GM23338 (cell line): ENCODE results near the gene PIN1. TPM values are rescaled to one million over a fixed set of nuclear protein-coding genes. Genes with fewer than 3 reads are reported as not detected.

ENCODE experiments used
- ATAC-seq: fragments of 200-7000 bp; cut with Tn5 transposase; 3 replicates; pipeline ENCODE4 v1.9.1; 2020
- DNase-seq: peaks from one replicate; pipeline ENCODE4 v3.0.0-alpha.2; 2015; ENCODE audit warnings: low spot score
- H2AFZ ChIP-seq: fragments of 200-600 bp; sonication (generic); 2 replicates; pipeline ENCODE4 v1.8.0; 2016; ENCODE audit warnings: antibody characterized with exemption, mild to moderate bottlenecking, moderate library complexity
- H3F3A ChIP-seq: fragments of 200-600 bp; sonication (generic); replicated peaks from 2 replicates; pipeline ENCODE4 v1.8.0; 2017; ENCODE audit warnings: antibody characterized with exemption, mixed run types, low read depth
- H3K27ac ChIP-seq: fragments of 200-600 bp; sonication (generic); 2 replicates; pipeline ENCODE4 v1.6.1; 2016; ENCODE audit warnings: low read depth
- H3K27me3 ChIP-seq: fragments of 200-600 bp; sonication (generic); 2 replicates; pipeline ENCODE4 v1.8.0; 2016; ENCODE audit warnings: mild to moderate bottlenecking, mixed run types, moderate library complexity; ENCODE audit not compliant: insufficient read depth
- H3K36me3 ChIP-seq: fragments of 200-600 bp; sonication (generic); 2 replicates; pipeline ENCODE4 v1.8.0; 2016; ENCODE audit warnings: mild to moderate bottlenecking; ENCODE audit not compliant: insufficient read depth
- H3K4me1 ChIP-seq: fragments of 200-600 bp; sonication (generic); 2 replicates; pipeline ENCODE4 v1.8.0; 2016; ENCODE audit warnings: mild to moderate bottlenecking, moderate library complexity; ENCODE audit not compliant: insufficient read depth
- H3K4me2 ChIP-seq: fragments of 200-600 bp; sonication (generic); 2 replicates; pipeline ENCODE4 v1.7.1; 2017; ENCODE audit warnings: mixed run types
- H3K4me3 ChIP-seq: fragments of 200-600 bp; sonication (generic); 2 replicates; pipeline ENCODE4 v1.6.1; 2016; ENCODE audit warnings: mixed run types
- H3K79me2 ChIP-seq: fragments of 200-600 bp; sonication (generic); replicated peaks from 2 replicates; pipeline ENCODE4 v1.8.0; 2017; ENCODE audit warnings: mild to moderate bottlenecking; ENCODE audit not compliant: insufficient read depth
- H3K9me2 ChIP-seq: fragments of 200-600 bp; sonication (generic); 2 replicates; pipeline ENCODE4 v1.8.0; 2017; ENCODE audit not compliant: insufficient read depth
- H4K20me1 ChIP-seq: fragments of 200-600 bp; sonication (generic); replicated peaks from 2 replicates; pipeline ENCODE4 v1.8.0; 2017; ENCODE audit warnings: mild to moderate bottlenecking; ENCODE audit not compliant: insufficient read depth
- H3K27ac Mint-ChIP-seq: 2 replicates; pipeline ENCODE4 v1.8.0; 2020; ENCODE audit warnings: inconsistent platforms, mild to moderate bottlenecking, moderate library complexity, mixed read lengths
- H3K27me3 Mint-ChIP-seq: 3 replicates; pipeline ENCODE4 v1.8.0; 2022; ENCODE audit warnings: low read depth, mild to moderate bottlenecking, moderate library complexity, mixed read lengths, inconsistent platforms; ENCODE audit not compliant: insufficient read depth, poor library complexity
- H3K36me3 Mint-ChIP-seq: 3 replicates; pipeline ENCODE4 v1.8.0; 2021; ENCODE audit warnings: low read depth, mild to moderate bottlenecking, inconsistent platforms, moderate library complexity, mixed read lengths
- H3K4me1 Mint-ChIP-seq: 3 replicates; pipeline ENCODE4 v1.8.0; 2020; ENCODE audit warnings: mild to moderate bottlenecking, inconsistent platforms, mixed read lengths
- H3K4me3 Mint-ChIP-seq: 3 replicates; pipeline ENCODE4 v1.8.0; 2021; ENCODE audit warnings: moderate library complexity, mild to moderate bottlenecking, inconsistent platforms, mixed read lengths
- H3K9me3 Mint-ChIP-seq: 3 replicates; pipeline ENCODE4 v1.8.0; 2020; ENCODE audit warnings: moderate library complexity, mild to moderate bottlenecking, inconsistent platforms, mixed read lengths
- CREB1 ChIP-seq: fragments of 250-450 bp; sonication (Bioruptor Pico); IDR thresholded peaks from 2 replicates; pipeline ENCODE4 v1.5.0; 2020; ENCODE audit warnings: low read depth, mild to moderate bottlenecking, moderate library complexity
- EZH2 ChIP-seq: fragments of 200-600 bp; sonication (generic); IDR thresholded peaks from one replicate; pipeline ENCODE4 v1.8.0; 2017; ENCODE audit warnings: antibody characterized with exemption, mild to moderate bottlenecking, low read depth; ENCODE audit not compliant: unreplicated experiment
- EZH2phosphoT487 ChIP-seq: fragments of 200-600 bp; sonication (generic); IDR thresholded peaks from one replicate; pipeline ENCODE4 v1.8.1; 2018; ENCODE audit warnings: antibody characterized with exemption; ENCODE audit not compliant: unreplicated experiment
- JUNB ChIP-seq: IDR thresholded peaks from one replicate; pipeline ENCODE4 v1.6.1; 2016; ENCODE audit warnings: antibody characterized with exemption; ENCODE audit not compliant: unreplicated experiment
- NANOG ChIP-seq: IDR thresholded peaks from 2 replicates; pipeline ENCODE4 v1.6.1; 2016; ENCODE audit warnings: antibody characterized with exemption, borderline replicate concordance
- POLR2AphosphoS5 ChIP-seq: IDR thresholded peaks from 2 replicates; pipeline ENCODE4 v1.6.1; 2016; ENCODE audit warnings: antibody characterized with exemption, low read depth
- ZNF114 ChIP-seq: fragments of 250-450 bp; sonication (Bioruptor Pico); IDR thresholded peaks from 2 replicates; pipeline ENCODE4 v1.5.0; 2020; ENCODE audit warnings: mild to moderate bottlenecking, moderate library complexity
- ZNF331 ChIP-seq: fragments of 250-450 bp; sonication (Bioruptor Pico); IDR thresholded peaks from 2 replicates; pipeline ENCODE4 v1.5.0; 2020; ENCODE audit warnings: low read depth, mild to moderate bottlenecking, moderate library complexity
- polyA plus RNA-seq: library from polyadenylated mRNA; unstranded; fragments of >200 nt; fragmentation: Nextera tagmentation; extraction: Ambion mirVana; gene quantifications from 2 replicates; pipeline ENCODE4 v1.2.1, GENCODE V29; 2016
- total RNA-seq: library from RNA; depleted of rRNA; stranded (reverse); fragments of >200 nt; shearing (Covaris generic); gene quantifications from 2 replicates; pipeline ENCODE4 v1.2.3, GENCODE V29; 2014
- TF ChIP-seq, protein P1 (sequence below): IDR thresholded peaks from one replicate; pipeline ENCODE4 v1.6.1; 2018; ENCODE audit warnings: antibody characterized with exemption; ENCODE audit not compliant: unreplicated experiment
- TF ChIP-seq, protein P2 (sequence below): fragments of 250-450 bp; sonication (Bioruptor Pico); IDR thresholded peaks from 2 replicates; pipeline ENCODE4 v1.5.0; 2020; ENCODE audit warnings: mild to moderate bottlenecking, moderate library complexity
- TF ChIP-seq, protein P3 (sequence below), 2 experiments: fragments of 200-600 bp in 1 of 2; sonication (generic) in 1 of 2; conservative IDR thresholded peaks; 2 replicates each; pipeline versions ENCODE4 v1.5.1 to v1.6.1; 2016 to 2017; ENCODE audit warnings: antibody characterized with exemption in 2 of 2, low read depth in 2 of 2, mild to moderate bottlenecking in 2 of 2, moderate library complexity in 1 of 2

Gene PIN1
- total and polyA plus RNA-seq, 2 experiments from 2014 or later = 127 TPM

DNA sequence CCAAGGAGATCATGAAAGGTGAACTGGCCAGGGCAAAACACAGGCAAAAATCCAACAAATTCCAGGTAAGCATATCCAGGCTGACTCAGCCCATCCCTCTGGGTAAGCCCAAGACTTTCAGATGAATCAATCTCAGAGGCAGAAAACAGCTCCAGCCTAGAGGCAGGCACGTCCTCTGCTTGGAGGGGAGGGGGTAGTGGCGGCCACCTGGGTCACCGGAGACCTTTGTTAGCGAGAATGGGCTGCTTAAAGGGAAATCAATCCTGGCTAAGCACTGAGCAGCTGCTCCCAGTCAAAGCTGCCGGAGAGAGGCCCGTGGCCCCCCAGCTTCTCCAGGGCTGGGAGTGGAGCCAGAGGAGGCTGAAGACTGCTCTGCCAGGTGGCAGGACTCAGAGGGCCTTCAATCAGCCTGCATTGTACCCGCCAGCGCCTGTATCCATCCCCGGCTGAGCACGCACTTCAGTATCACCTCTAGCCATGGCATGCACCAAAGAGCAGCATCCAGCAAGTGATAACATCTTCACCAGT is 48.2 kb downstream of the PIN1 start:
- H3K4me1 ChIP-seq = no peaks in the 10 kb centered on the region
- TF ChIP-seq POLR2AphosphoS5 = no peak
- TF ChIP-seq, protein P1, sequence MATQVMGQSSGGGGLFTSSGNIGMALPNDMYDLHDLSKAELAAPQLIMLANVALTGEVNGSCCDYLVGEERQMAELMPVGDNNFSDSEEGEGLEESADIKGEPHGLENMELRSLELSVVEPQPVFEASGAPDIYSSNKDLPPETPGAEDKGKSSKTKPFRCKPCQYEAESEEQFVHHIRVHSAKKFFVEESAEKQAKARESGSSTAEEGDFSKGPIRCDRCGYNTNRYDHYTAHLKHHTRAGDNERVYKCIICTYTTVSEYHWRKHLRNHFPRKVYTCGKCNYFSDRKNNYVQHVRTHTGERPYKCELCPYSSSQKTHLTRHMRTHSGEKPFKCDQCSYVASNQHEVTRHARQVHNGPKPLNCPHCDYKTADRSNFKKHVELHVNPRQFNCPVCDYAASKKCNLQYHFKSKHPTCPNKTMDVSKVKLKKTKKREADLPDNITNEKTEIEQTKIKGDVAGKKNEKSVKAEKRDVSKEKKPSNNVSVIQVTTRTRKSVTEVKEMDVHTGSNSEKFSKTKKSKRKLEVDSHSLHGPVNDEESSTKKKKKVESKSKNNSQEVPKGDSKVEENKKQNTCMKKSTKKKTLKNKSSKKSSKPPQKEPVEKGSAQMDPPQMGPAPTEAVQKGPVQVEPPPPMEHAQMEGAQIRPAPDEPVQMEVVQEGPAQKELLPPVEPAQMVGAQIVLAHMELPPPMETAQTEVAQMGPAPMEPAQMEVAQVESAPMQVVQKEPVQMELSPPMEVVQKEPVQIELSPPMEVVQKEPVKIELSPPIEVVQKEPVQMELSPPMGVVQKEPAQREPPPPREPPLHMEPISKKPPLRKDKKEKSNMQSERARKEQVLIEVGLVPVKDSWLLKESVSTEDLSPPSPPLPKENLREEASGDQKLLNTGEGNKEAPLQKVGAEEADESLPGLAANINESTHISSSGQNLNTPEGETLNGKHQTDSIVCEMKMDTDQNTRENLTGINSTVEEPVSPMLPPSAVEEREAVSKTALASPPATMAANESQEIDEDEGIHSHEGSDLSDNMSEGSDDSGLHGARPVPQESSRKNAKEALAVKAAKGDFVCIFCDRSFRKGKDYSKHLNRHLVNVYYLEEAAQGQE = no peak
- no peak for TF ChIP-seq CREB1
- no peak for TF ChIP-seq ZNF331 (CRISPR knock-in tag)
- no peak for TF ChIP-seq EZH2phosphoT487
- no peak for TF ChIP-seq NANOG
- no peak for TF ChIP-seq ZNF114
- TF ChIP-seq JUNB = no peak
- TF ChIP-seq, protein P2, sequence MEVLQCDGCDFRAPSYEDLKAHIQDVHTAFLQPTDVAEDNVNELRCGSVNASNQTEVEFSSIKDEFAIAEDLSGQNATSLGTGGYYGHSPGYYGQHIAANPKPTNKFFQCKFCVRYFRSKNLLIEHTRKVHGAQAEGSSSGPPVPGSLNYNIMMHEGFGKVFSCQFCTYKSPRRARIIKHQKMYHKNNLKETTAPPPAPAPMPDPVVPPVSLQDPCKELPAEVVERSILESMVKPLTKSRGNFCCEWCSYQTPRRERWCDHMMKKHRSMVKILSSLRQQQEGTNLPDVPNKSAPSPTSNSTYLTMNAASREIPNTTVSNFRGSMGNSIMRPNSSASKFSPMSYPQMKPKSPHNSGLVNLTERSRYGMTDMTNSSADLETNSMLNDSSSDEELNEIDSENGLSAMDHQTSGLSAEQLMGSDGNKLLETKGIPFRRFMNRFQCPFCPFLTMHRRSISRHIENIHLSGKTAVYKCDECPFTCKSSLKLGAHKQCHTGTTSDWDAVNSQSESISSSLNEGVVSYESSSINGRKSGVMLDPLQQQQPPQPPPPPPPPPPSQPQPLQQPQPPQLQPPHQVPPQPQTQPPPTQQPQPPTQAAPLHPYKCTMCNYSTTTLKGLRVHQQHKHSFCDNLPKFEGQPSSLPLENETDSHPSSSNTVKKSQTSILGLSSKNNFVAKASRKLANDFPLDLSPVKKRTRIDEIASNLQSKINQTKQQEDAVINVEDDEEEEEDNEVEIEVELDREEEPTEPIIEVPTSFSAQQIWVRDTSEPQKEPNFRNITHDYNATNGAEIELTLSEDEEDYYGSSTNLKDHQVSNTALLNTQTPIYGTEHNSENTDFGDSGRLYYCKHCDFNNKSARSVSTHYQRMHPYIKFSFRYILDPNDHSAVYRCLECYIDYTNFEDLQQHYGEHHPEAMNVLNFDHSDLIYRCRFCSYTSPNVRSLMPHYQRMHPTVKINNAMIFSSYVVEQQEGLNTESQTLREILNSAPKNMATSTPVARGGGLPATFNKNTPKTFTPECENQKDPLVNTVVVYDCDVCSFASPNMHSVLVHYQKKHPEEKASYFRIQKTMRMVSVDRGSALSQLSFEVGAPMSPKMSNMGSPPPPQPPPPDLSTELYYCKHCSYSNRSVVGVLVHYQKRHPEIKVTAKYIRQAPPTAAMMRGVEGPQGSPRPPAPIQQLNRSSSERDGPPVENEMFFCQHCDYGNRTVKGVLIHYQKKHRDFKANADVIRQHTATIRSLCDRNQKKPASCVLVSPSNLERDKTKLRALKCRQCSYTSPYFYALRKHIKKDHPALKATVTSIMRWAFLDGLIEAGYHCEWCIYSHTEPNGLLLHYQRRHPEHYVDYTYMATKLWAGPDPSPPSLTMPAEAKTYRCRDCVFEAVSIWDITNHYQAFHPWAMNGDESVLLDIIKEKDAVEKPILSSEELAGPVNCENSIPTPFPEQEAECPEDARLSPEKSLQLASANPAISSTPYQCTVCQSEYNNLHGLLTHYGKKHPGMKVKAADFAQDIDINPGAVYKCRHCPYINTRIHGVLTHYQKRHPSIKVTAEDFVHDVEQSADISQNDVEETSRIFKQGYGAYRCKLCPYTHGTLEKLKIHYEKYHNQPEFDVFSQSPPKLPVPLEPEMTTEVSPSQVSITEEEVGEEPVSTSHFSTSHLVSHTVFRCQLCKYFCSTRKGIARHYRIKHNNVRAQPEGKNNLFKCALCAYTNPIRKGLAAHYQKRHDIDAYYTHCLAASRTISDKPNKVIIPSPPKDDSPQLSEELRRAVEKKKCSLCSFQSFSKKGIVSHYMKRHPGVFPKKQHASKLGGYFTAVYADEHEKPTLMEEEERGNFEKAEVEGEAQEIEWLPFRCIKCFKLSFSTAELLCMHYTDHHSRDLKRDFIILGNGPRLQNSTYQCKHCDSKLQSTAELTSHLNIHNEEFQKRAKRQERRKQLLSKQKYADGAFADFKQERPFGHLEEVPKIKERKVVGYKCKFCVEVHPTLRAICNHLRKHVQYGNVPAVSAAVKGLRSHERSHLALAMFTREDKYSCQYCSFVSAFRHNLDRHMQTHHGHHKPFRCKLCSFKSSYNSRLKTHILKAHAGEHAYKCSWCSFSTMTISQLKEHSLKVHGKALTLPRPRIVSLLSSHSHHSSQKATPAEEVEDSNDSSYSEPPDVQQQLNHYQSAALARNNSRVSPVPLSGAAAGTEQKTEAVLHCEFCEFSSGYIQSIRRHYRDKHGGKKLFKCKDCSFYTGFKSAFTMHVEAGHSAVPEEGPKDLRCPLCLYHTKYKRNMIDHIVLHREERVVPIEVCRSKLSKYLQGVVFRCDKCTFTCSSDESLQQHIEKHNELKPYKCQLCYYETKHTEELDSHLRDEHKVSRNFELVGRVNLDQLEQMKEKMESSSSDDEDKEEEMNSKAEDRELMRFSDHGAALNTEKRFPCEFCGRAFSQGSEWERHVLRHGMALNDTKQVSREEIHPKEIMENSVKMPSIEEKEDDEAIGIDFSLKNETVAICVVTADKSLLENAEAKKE (CRISPR knock-in tag) = no peak
- TF ChIP-seq EZH2 = no peak
- TF ChIP-seq, protein P3, sequence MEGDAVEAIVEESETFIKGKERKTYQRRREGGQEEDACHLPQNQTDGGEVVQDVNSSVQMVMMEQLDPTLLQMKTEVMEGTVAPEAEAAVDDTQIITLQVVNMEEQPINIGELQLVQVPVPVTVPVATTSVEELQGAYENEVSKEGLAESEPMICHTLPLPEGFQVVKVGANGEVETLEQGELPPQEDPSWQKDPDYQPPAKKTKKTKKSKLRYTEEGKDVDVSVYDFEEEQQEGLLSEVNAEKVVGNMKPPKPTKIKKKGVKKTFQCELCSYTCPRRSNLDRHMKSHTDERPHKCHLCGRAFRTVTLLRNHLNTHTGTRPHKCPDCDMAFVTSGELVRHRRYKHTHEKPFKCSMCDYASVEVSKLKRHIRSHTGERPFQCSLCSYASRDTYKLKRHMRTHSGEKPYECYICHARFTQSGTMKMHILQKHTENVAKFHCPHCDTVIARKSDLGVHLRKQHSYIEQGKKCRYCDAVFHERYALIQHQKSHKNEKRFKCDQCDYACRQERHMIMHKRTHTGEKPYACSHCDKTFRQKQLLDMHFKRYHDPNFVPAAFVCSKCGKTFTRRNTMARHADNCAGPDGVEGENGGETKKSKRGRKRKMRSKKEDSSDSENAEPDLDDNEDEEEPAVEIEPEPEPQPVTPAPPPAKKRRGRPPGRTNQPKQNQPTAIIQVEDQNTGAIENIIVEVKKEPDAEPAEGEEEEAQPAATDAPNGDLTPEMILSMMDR (conservative IDR thresholded peaks at IDR 0.05; ENCODE audit: low read depth in 2 of 2) = no peak
- Mint-ChIP-seq H3K4me1 (peaks cover 6% of the 10 kb centered on the region; the same call in 2 of the 3 replicates), H3K27me3 (no peaks in the 10 kb centered on the region), H3K36me3 (peaks cover 6% of the 10 kb centered on the region; the same call in 2 of the 3 replicates), H3K27ac (peak overlapping the region; percentile 88), H3K9me3 (no peaks in the 10 kb centered on the region; the same call in 2 of the 3 replicates), H3K4me3 (no peak overlapping the region)
- H4K20me1 ChIP-seq = peaks cover 23% of the 10 kb centered on the region; the same call in 1 of the 2 replicates
- H3K79me2 ChIP-seq = peaks cover 5% of the 10 kb centered on the region
- 0 out of 2 replicates have a peak, but pooled peaks cover 3% of the 10 kb centered on the region for H3F3A ChIP-seq
- ATAC-seq (peak; percentile 78), DNase-seq (peak; percentile 38)
- 0 out of 2 replicates have a peak overlapping the region, but pooled peaks have one; percentile 26 for H3K4me2 ChIP-seq
- H3K27me3 ChIP-seq = no peaks in the 10 kb centered on the region
- H2AFZ ChIP-seq = no peak overlapping the region
- H3K36me3 ChIP-seq = no peaks in the 10 kb centered on the region
- H3K4me3 ChIP-seq = no peak overlapping the region
- no peaks in the 10 kb centered on the region for H3K9me2 ChIP-seq
- peak overlapping the region; percentile 39; the same call in 1 of the 2 replicates for H3K27ac ChIP-seq
